ENCODE measurements around the gene NLN. TPM values are rescaled to one million over a fixed set of nuclear protein-coding genes. Genes with fewer than 3 reads are reported as not detected.
"Not testable (repeated sequence)": the region's sequence is repeated elsewhere in the genome, so short reads cannot be mapped to it uniquely, and the experiment has no call there.

NLN gene
- total RNA-seq, 2 experiments from 2014 or later, result 13.9 to 14.3 TPM

DNA sequence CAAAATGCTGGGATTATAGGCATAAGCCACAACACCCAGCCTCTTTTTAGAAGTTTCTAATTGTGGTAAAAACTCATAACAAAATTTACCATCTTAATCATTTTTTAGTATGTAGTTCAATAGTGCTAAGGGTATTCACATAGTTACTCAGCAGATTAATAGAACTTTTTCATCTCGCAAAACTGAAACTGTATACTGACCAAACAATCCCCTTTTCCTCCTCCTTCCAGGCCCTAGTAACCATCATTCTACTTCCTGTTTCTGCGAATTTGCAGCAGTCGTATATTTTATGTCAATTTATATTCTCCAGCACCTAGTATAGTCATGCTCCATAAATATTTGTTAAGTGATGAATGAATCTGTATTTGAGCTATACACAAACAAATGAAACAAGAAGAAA lies 118.1 kb downstream of the NLN start:
- ATAC-seq (no peak), DNase-seq (no peak)
- CTCF ChIA-PET, result interaction anchor here (0.9 kb wide), 1 partner anchor 44 kb away, joined by 3 read pairs; no protein-coding TSS in a partner anchor
- no peak overlapping the region for H3K27ac Mint-ChIP-seq
- no peaks in the 10 kb centered on the region for H3K27me3 Mint-ChIP-seq (ENCODE audit: low read depth)
- POLR2A ChIA-PET, result no interaction called here
- peaks cover 3% of the 10 kb centered on the region for H3K4me1 Mint-ChIP-seq (ENCODE audit: low read depth)
- H3K9me3 Mint-ChIP-seq (ENCODE audit: insufficient read depth), result no peaks in the 10 kb centered on the region
- H3K36me3 Mint-ChIP-seq (ENCODE audit: low read depth), result peaks cover 1% of the 10 kb centered on the region
- no peak overlapping the region for H3K4me3 Mint-ChIP-seq

DNA sequence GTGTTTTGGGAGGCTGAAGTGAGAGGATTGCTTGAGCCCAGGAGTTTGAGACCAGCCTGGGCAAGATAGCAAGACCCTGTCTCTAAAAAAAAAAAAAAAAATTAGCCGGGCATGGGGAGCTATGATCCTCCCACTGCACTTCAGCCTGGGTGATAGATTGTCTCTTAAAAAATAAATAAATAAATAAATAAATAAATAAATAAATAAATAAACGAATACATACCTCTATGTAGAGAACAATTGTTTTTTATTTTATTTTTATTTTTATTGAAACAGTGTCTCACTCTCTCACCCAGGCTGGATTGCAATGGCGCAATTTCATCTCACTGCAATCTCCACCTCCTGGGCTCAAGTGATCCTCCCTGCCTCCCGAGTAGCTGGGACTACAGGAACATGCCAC lies 122.8 kb downstream of the NLN start:
- H3K4me1 Mint-ChIP-seq (ENCODE audit: low read depth); H3K36me3 Mint-ChIP-seq (ENCODE audit: low read depth); DNase-seq; POLR2A ChIA-PET; CTCF ChIA-PET; H3K27me3 Mint-ChIP-seq (ENCODE audit: low read depth); H3K27ac Mint-ChIP-seq; H3K9me3 Mint-ChIP-seq (ENCODE audit: insufficient read depth); H3K4me3 Mint-ChIP-seq; ATAC-seq: not testable (repeated sequence)

DNA sequence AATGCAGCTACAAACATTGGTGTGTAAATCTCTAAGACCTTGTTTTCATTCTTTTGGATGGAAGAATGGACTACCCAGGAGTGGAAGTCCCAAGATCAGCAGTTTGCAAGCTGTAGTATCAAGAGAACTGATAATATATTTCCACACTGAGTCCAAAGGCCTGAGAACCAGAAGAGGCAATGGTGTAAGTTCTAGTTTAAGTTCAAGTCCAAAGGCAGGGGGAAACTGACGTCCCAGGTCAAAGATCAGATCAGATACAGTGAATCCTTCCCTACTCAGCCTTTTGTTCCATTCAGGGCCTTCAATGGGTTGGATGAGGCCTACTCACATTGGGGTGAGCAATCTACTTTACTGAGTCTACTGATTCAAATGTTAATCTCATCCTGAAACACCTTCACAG lies 124.1 kb downstream of the NLN start:
- POLR2A ChIA-PET, result interaction anchor here (0.7 kb wide), 1 partner anchor 228 kb away, joined by 3 read pairs; no protein-coding TSS in a partner anchor
- Mint-ChIP-seq H3K27me3 (ENCODE audit: low read depth) (peaks cover 5% of the 10 kb centered on the region), H3K4me3 (no peak overlapping the region), H3K4me1 (ENCODE audit: low read depth) (peaks cover 3% of the 10 kb centered on the region), H3K36me3 (ENCODE audit: low read depth) (no peaks in the 10 kb centered on the region), H3K27ac (no peak overlapping the region), H3K9me3 (ENCODE audit: insufficient read depth) (no peaks in the 10 kb centered on the region)
- no peak for ATAC-seq
- CTCF ChIA-PET, result no interaction called here
- DNase-seq, result no peak

DNA sequence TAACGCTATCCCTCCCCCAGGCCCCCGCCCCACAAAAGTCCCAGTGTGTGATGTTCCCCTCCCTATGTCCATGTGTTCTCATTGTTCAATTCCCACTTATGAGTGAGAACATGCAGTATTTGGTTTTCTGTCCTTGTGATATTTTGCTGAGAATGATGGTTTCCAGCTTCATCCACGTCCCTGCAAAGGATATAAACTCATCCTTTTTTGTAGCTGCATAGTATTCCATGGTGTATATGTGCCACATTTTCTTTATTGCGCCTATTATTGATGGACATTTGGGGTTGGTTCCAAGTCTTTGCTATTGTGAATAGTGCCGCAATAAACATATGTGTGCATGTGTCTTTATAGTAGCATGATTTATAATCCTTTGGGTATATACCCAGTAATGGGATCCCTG lies 125.0 kb downstream of the NLN start:
- not testable (repeated sequence) for H3K36me3 Mint-ChIP-seq (ENCODE audit: low read depth)

DNA sequence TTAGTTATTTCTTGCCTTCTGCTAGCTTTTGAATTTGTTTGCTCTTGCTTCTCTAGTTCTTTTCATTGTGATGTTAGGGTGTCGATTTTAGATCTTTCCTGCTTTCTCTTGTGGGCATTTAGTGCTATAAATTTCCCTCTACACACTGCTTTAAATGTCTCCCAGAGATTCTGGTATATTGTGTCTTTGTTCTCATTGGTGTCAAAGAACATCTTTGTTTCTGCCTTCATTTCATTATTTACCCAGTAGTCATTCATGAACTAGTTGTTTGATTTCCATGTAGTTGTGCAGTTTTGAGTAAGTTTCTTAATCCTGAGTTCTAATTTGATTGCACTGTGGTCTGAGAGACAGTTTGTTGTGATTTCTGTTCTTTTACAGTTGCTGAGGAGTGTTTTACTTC lies 127.9 kb downstream of the NLN start:
- ATAC-seq; CTCF ChIA-PET; H3K36me3 Mint-ChIP-seq (ENCODE audit: low read depth); POLR2A ChIA-PET; H3K27ac Mint-ChIP-seq; H3K27me3 Mint-ChIP-seq (ENCODE audit: low read depth); H3K4me1 Mint-ChIP-seq (ENCODE audit: low read depth); DNase-seq; H3K4me3 Mint-ChIP-seq: not testable (repeated sequence)
- H3K9me3 Mint-ChIP-seq (ENCODE audit: insufficient read depth), result peaks cover 14% of the 10 kb centered on the region

More for the DNA sequence above, 125.0 kb downstream of the NLN start:
- H3K4me1 Mint-ChIP-seq (ENCODE audit: low read depth); H3K27ac Mint-ChIP-seq; DNase-seq; CTCF ChIA-PET; H3K4me3 Mint-ChIP-seq; H3K27me3 Mint-ChIP-seq (ENCODE audit: low read depth); POLR2A ChIA-PET; ATAC-seq; H3K9me3 Mint-ChIP-seq (ENCODE audit: insufficient read depth): not testable (repeated sequence)

GRCh38 chr5:65854925-65855324 lies 132.9 kb downstream of the NLN start:
- Mint-ChIP-seq H3K36me3 (ENCODE audit: low read depth) (no peaks in the 10 kb centered on the region), H3K9me3 (ENCODE audit: insufficient read depth) (peaks cover 14% of the 10 kb centered on the region), H3K4me1 (ENCODE audit: low read depth) (no peaks in the 10 kb centered on the region), H3K27me3 (ENCODE audit: low read depth) (peaks cover 4% of the 10 kb centered on the region), H3K4me3 (no peak overlapping the region), H3K27ac (no peak overlapping the region)
- CTCF ChIA-PET, result no interaction called here
- ATAC-seq (no peak), DNase-seq (no peak)
- POLR2A ChIA-PET, result no interaction called here

DNA sequence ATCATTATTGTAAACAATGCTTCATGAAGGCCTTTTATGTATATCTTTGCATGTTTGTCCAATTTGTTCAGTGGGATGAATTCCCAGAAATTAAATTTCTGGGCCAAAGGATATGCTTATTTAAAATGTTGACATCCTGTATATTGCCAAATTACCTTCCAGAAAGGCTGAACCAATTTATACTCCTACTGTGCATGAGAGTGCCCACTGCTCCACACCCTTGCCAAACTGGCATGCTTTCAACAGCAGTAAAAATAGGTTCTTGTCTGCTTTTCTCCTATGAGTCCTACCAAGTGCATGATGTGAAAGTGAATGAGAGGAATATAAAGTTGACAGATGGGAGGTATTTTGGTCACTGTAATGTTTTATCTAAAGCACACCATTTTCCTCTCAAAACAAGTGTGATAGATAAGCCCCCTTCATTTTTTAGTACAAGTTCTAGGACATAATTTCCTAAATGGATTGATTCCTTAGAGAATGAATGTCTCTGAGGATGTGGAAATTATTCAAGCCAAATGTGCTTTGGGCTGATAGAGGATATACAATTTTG lies 133.8 kb downstream of the NLN start:
- H3K36me3 Mint-ChIP-seq (ENCODE audit: low read depth), result no peaks in the 10 kb centered on the region
- H3K27ac Mint-ChIP-seq, result no peak overlapping the region
- no peaks in the 10 kb centered on the region for H3K4me1 Mint-ChIP-seq (ENCODE audit: low read depth)
- DNase-seq (no peak), ATAC-seq (no peak)
- POLR2A ChIA-PET, result no interaction called here
- peaks cover 14% of the 10 kb centered on the region for H3K9me3 Mint-ChIP-seq (ENCODE audit: insufficient read depth)
- CTCF ChIA-PET, result no interaction called here
- H3K27me3 Mint-ChIP-seq (ENCODE audit: low read depth), result no peaks in the 10 kb centered on the region
- H3K4me3 Mint-ChIP-seq, result no peak overlapping the region

GRCh38 chr5:65856520-65856919 lies 134.5 kb downstream of the NLN start:
- ChIA-PET POLR2A (no interaction called here), CTCF (no interaction called here)
- H3K9me3 Mint-ChIP-seq (ENCODE audit: insufficient read depth), result peaks cover 11% of the 10 kb centered on the region
- no peak overlapping the region for H3K4me3 Mint-ChIP-seq
- ATAC-seq (no peak), DNase-seq (no peak)
- H3K27me3 Mint-ChIP-seq (ENCODE audit: low read depth), result no peaks in the 10 kb centered on the region
- no peak overlapping the region for H3K27ac Mint-ChIP-seq
- H3K36me3 Mint-ChIP-seq (ENCODE audit: low read depth), result no peaks in the 10 kb centered on the region
- H3K4me1 Mint-ChIP-seq (ENCODE audit: low read depth), result no peaks in the 10 kb centered on the region

DNA sequence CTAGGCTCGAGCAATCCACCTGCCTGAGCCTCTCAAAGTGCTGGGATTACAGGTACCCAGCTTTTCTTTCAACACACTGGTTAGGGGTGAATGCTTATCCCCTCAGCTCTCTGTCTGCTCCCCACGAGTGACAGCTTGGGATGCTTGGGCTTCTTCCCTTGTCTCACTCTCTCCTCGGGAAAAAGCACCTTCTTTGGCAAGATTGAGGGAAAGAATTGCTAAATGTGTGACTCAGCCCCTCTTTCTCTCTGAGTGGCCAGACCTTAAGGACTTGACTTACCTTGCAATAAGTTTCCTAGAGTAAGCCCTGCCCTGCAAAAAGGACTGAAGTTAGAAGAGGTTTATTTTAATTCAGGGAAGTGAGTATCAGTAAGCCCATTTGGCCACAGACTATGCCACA lies 136.3 kb downstream of the NLN start:
- no peak for ATAC-seq
- Mint-ChIP-seq H3K36me3 (ENCODE audit: low read depth) (no peaks in the 10 kb centered on the region), H3K9me3 (ENCODE audit: insufficient read depth) (peaks cover 7% of the 10 kb centered on the region), H3K27ac (no peak overlapping the region), H3K4me3 (no peak overlapping the region), H3K4me1 (ENCODE audit: low read depth) (peaks cover 6% of the 10 kb centered on the region), H3K27me3 (ENCODE audit: low read depth) (no peaks in the 10 kb centered on the region)
- ChIA-PET POLR2A (no interaction called here), CTCF (no interaction called here)
- no peak for DNase-seq

GRCh38 chr5:65861830-65862241 lies 139.8 kb downstream of the NLN start:
- CTCF ChIA-PET, result no interaction called here
- H3K4me1 Mint-ChIP-seq (ENCODE audit: low read depth), result peaks cover 12% of the 10 kb centered on the region
- H3K9me3 Mint-ChIP-seq (ENCODE audit: insufficient read depth), result no peaks in the 10 kb centered on the region
- POLR2A ChIA-PET, result no interaction called here
- no peaks in the 10 kb centered on the region for H3K36me3 Mint-ChIP-seq (ENCODE audit: low read depth)
- no peaks in the 10 kb centered on the region for H3K27me3 Mint-ChIP-seq (ENCODE audit: low read depth)
- no peak for ATAC-seq
- H3K27ac Mint-ChIP-seq, result no peak overlapping the region
- no peak for DNase-seq
- H3K4me3 Mint-ChIP-seq, result no peak overlapping the region

DNA sequence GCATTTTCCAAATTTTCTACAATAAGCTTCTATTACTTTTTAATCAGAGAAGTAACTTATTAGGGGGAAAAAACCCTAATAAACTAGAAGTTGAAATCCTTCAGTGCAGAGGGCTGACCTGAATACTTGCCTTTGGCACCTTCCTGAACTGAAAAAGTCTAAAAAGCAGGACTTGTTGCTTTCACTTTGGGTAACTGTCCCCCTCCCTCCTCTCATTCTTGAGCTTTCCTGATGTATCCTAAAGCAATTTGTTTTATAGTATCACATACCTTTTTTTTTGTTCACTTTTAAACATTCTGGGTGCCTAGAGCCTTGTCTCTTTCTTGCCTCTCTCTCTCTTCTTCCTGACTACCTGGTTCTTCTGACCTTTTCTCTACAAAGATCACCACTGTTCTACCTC lies 140.4 kb downstream of the NLN start:
- Mint-ChIP-seq H3K4me3 (no peak overlapping the region), H3K27me3 (ENCODE audit: low read depth) (no peaks in the 10 kb centered on the region), H3K36me3 (ENCODE audit: low read depth) (no peaks in the 10 kb centered on the region), H3K27ac (no peak overlapping the region), H3K4me1 (ENCODE audit: low read depth) (peaks cover 18% of the 10 kb centered on the region), H3K9me3 (ENCODE audit: insufficient read depth) (no peaks in the 10 kb centered on the region)
- POLR2A ChIA-PET, result no interaction called here
- CTCF ChIA-PET, result interaction anchor here (0.6 kb wide), 1 partner anchor 101 kb away, joined by 3 read pairs; no protein-coding TSS in a partner anchor
- ATAC-seq, result no peak
- DNase-seq, result no peak

- Mint-ChIP-seq H3K36me3 (ENCODE audit: low read depth) (no peaks in the 10 kb centered on the region), H3K27me3 (ENCODE audit: low read depth) (no peaks in the 10 kb centered on the region), H3K4me1 (ENCODE audit: low read depth) (peaks cover 24% of the 10 kb centered on the region), H3K27ac (no peak overlapping the region), H3K4me3 (no peak overlapping the region), H3K9me3 (ENCODE audit: insufficient read depth) (no peaks in the 10 kb centered on the region)
- DNase-seq (no peak), ATAC-seq (no peak)
- ChIA-PET CTCF (no interaction called here), POLR2A (no interaction called here)
These were observed 141.7 kb downstream of the NLN start for GRCh38 chr5:65863747-65864146.

DNA sequence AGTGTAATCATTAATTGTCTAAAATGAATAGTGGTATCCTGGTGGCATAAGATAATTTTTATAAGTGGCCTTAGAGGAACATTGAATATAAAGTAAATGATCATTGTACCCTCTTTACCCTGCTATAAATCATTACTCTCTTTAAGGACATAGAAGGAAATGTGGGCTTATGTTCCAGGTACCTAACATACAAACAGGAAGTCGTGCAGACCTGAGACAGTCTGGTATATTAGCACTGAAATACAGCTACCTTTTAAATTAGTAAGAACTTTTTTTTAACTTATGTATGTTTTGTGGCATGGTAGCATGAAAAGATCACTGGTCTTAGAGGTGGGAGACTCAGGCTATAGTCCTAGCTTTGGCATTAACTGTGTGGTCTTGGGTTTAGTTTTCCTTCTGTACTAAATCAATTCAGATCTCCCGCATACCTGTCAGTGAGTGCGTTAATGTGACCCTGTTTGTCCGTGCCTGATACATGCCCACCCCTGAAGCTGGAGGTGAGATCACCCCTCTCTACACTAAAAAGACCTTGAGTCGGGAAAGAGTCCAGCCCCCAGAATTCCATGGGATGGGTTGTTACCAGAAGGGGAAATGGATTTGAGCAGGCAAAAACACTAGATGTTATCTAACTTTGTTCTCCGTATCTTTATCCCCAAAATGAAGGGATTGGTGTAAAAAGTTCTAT lies 145.0 kb downstream of the NLN start:
- no peak for DNase-seq
- peak overlapping the region; percentile 11 for H3K27ac Mint-ChIP-seq
- peak overlapping the region; percentile 28 for H3K4me3 Mint-ChIP-seq
- H3K4me1 Mint-ChIP-seq (ENCODE audit: low read depth), result peaks cover 21% of the 10 kb centered on the region
- no peaks in the 10 kb centered on the region for H3K9me3 Mint-ChIP-seq (ENCODE audit: insufficient read depth)
- no peaks in the 10 kb centered on the region for H3K27me3 Mint-ChIP-seq (ENCODE audit: low read depth)
- POLR2A ChIA-PET, result no interaction called here
- ATAC-seq, result peak; percentile 71
- no peaks in the 10 kb centered on the region for H3K36me3 Mint-ChIP-seq (ENCODE audit: low read depth)
- CTCF ChIA-PET, result interaction anchor here (0.9 kb wide), 1 partner anchor 75 kb away, joined by 3 read pairs; no protein-coding TSS in a partner anchor
